CMK (cell line): ENCODE measurements around the gene TSEN54.
"Not testable (repeated sequence)": the region's sequence is repeated elsewhere in the genome, so short reads cannot be mapped to it uniquely, and the experiment has no call there.

ENCODE experiments used
- DNase-seq: peaks from one replicate; pipeline ENCODE4 v3.0.0-alpha.2; 2010; ENCODE audit warnings: low read depth

The TSEN54 gene

GRCh38 chr17:75516255-75516618 lies at the start of gene TSEN54:
Gene TSEN54 (plus strand): TSS chr17:75516528. CDS start chr17:75516561, 33 bp downstream.
- DNase-seq = no peak

GRCh38 chr17:75468291-75468754 lies 48.0 kb upstream of the TSEN54 start:
- no peak for DNase-seq

- no peak for DNase-seq
Observed at GRCh38 chr17:75468779-75469373, 47.5 kb upstream of the TSEN54 start.

GRCh38 chr17:75471207-75471606 lies 45.1 kb upstream of the TSEN54 start:
- DNase-seq = no peak

- DNase-seq = no peak
Observed at GRCh38 chr17:75472119-75472518, 44.2 kb upstream of the TSEN54 start.

GRCh38 chr17:75473246-75473645 lies 43.1 kb upstream of the TSEN54 start:
- no peak for DNase-seq

- DNase-seq = no peak
Observed at GRCh38 chr17:75474736-75475135, 41.6 kb upstream of the TSEN54 start.

GRCh38 chr17:75475144-75475835 lies 41.0 kb upstream of the TSEN54 start:
- DNase-seq = no peak

- DNase-seq = no peak
Observed at GRCh38 chr17:75475851-75476250, 40.5 kb upstream of the TSEN54 start.

GRCh38 chr17:75476271-75476671 lies 40.1 kb upstream of the TSEN54 start:
- DNase-seq = no peak

- no peak for DNase-seq
Observed at GRCh38 chr17:75476752-75477489, 39.4 kb upstream of the TSEN54 start.

GRCh38 chr17:75477490-75477862 lies 38.9 kb upstream of the TSEN54 start:
- not testable (repeated sequence) for DNase-seq

- DNase-seq = no peak
Observed at GRCh38 chr17:75478508-75478907, 37.8 kb upstream of the TSEN54 start.

- no peak for DNase-seq
Observed at GRCh38 chr17:75480281-75480680, 36.0 kb upstream of the TSEN54 start.

- no peak for DNase-seq
Observed at GRCh38 chr17:75481194-75482068, 34.9 kb upstream of the TSEN54 start.

GRCh38 chr17:75482098-75482942 lies 34.0 kb upstream of the TSEN54 start:
- no peak for DNase-seq

- DNase-seq = no peak
Observed at GRCh38 chr17:75485688-75486087, 30.6 kb upstream of the TSEN54 start.

GRCh38 chr17:75486151-75486550 lies 30.2 kb upstream of the TSEN54 start:
- no peak for DNase-seq

GRCh38 chr17:75486951-75487350 lies 29.4 kb upstream of the TSEN54 start:
- no peak for DNase-seq

- peak; percentile 82 for DNase-seq
Observed at GRCh38 chr17:75487351-75488070, 28.8 kb upstream of the TSEN54 start.
